Measurements from ENCODE around the gene RSAD1.

GRCh38 chr17:50495918-50496317 is 17.3 kb downstream of the RSAD1 start:
- TF ChIP-seq EZH2 (optimal IDR thresholded peaks at IDR 0.05; ENCODE audit: low read depth, low read length) (no peak), CTCF (IDR thresholded peaks at IDR 0.05; ENCODE audit: low read length) (no peak)
